ENCODE results near the gene IQSEC3. TPM values are rescaled to one million over a fixed set of nuclear protein-coding genes. Genes with fewer than 3 reads are reported as not detected.

Gene IQSEC3
- polyA plus RNA-seq, 1 donor from 2014 or later = 2.4 TPM

GRCh38 chr12:202081-202731 is 135.6 kb downstream of the IQSEC3 start:
- Histone ChIP-seq H3K79me2 (replicated peaks; ENCODE audit: insufficient read depth, low read length) (no peaks in the 10 kb centered on the region), H2AFZ (ENCODE audit: low read depth, low read length) (no peak overlapping the region), H3F3A (ENCODE audit: insufficient read depth, low read length, poor library complexity, severe bottlenecking) (no peaks in the 10 kb centered on the region), H3K27ac (ENCODE audit: low read length) (no peak overlapping the region), H3K4me2 (ENCODE audit: low read length) (no peak overlapping the region), H4K20me1 (ENCODE audit: insufficient read depth) (no peaks in the 10 kb centered on the region), H3K9me3 (ENCODE audit: low read length) (no peaks in the 10 kb centered on the region), H3K27me3 (ENCODE audit: insufficient read depth, low read depth, low read length) (peaks cover 21% of the 10 kb centered on the region), H3K9me2 (ENCODE audit: insufficient read depth, low read length) (no peaks in the 10 kb centered on the region), H3K4me3 (ENCODE audit: low read length) (no peak overlapping the region), H3K36me3 (ENCODE audit: insufficient read depth, low read length) (no peaks in the 10 kb centered on the region), H3K9ac (ENCODE audit: low read length) (no peak overlapping the region)
- TF ChIP-seq EP300 (conservative IDR thresholded peaks at IDR 0.05; ENCODE audit: poor library complexity, severe bottlenecking) (no peak), EZH2 (IDR thresholded peaks at IDR 0.05; ENCODE audit: borderline replicate concordance, insufficient read depth, low read length, poor library complexity, severe bottlenecking) (no peak), TAF1 (IDR thresholded peaks at IDR 0.05; ENCODE audit: low read depth) (no peak), RAD21 (conservative IDR thresholded peaks at IDR 0.05) (no peak), SMC3 (conservative IDR thresholded peaks at IDR 0.05; ENCODE audit: poor library complexity) (no peak), MXI1 (conservative IDR thresholded peaks at IDR 0.05; ENCODE audit: poor library complexity, severe bottlenecking) (no peak), POLR2AphosphoS5 (IDR thresholded peaks at IDR 0.05) (peak; percentile 40), CTCF (IDR thresholded peaks at IDR 0.05; ENCODE audit: poor library complexity, severe bottlenecking) (no peak)

GRCh38 chr12:203074-203461 is 136.5 kb downstream of the IQSEC3 start:
- Histone ChIP-seq H2AFZ (ENCODE audit: low read depth, low read length) (no peak overlapping the region), H3K79me2 (replicated peaks; ENCODE audit: insufficient read depth, low read length) (no peaks in the 10 kb centered on the region), H3F3A (ENCODE audit: insufficient read depth, low read length, poor library complexity, severe bottlenecking) (no peaks in the 10 kb centered on the region), H3K4me3 (ENCODE audit: low read length) (no peak overlapping the region), H3K9me3 (ENCODE audit: low read length) (no peaks in the 10 kb centered on the region), H3K4me2 (ENCODE audit: low read length) (no peak overlapping the region), H3K36me3 (ENCODE audit: insufficient read depth, low read length) (no peaks in the 10 kb centered on the region), H3K9me2 (ENCODE audit: insufficient read depth, low read length) (no peaks in the 10 kb centered on the region), H3K27me3 (ENCODE audit: insufficient read depth, low read depth, low read length) (peaks cover 21% of the 10 kb centered on the region), H4K20me1 (ENCODE audit: insufficient read depth) (no peaks in the 10 kb centered on the region), H3K9ac (ENCODE audit: low read length) (peak overlapping the region; percentile 40), H3K27ac (ENCODE audit: low read length) (no peak overlapping the region)
- TF ChIP-seq, protein P1, sequence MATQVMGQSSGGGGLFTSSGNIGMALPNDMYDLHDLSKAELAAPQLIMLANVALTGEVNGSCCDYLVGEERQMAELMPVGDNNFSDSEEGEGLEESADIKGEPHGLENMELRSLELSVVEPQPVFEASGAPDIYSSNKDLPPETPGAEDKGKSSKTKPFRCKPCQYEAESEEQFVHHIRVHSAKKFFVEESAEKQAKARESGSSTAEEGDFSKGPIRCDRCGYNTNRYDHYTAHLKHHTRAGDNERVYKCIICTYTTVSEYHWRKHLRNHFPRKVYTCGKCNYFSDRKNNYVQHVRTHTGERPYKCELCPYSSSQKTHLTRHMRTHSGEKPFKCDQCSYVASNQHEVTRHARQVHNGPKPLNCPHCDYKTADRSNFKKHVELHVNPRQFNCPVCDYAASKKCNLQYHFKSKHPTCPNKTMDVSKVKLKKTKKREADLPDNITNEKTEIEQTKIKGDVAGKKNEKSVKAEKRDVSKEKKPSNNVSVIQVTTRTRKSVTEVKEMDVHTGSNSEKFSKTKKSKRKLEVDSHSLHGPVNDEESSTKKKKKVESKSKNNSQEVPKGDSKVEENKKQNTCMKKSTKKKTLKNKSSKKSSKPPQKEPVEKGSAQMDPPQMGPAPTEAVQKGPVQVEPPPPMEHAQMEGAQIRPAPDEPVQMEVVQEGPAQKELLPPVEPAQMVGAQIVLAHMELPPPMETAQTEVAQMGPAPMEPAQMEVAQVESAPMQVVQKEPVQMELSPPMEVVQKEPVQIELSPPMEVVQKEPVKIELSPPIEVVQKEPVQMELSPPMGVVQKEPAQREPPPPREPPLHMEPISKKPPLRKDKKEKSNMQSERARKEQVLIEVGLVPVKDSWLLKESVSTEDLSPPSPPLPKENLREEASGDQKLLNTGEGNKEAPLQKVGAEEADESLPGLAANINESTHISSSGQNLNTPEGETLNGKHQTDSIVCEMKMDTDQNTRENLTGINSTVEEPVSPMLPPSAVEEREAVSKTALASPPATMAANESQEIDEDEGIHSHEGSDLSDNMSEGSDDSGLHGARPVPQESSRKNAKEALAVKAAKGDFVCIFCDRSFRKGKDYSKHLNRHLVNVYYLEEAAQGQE (IDR thresholded peaks at IDR 0.05; ENCODE audit: borderline replicate concordance) = no peak
- TF ChIP-seq EZH2 (IDR thresholded peaks at IDR 0.05; ENCODE audit: borderline replicate concordance, insufficient read depth, low read length, poor library complexity, severe bottlenecking) (no peak), SMC3 (conservative IDR thresholded peaks at IDR 0.05; ENCODE audit: poor library complexity) (no peak), RAD21 (conservative IDR thresholded peaks at IDR 0.05) (no peak), MXI1 (conservative IDR thresholded peaks at IDR 0.05; ENCODE audit: poor library complexity, severe bottlenecking) (no peak), EP300 (conservative IDR thresholded peaks at IDR 0.05; ENCODE audit: poor library complexity, severe bottlenecking) (no peak), CTCF (IDR thresholded peaks at IDR 0.05; ENCODE audit: poor library complexity, severe bottlenecking) (no peak), TAF1 (IDR thresholded peaks at IDR 0.05; ENCODE audit: low read depth) (no peak), POLR2AphosphoS5 (IDR thresholded peaks at IDR 0.05) (no peak)

Data from neural cell (in vitro differentiated cells).